ENCODE results near the gene TNN. TPM values are rescaled to one million over a fixed set of nuclear protein-coding genes. Genes with fewer than 3 reads are reported as not detected.

TNN gene
- total and polyA plus RNA-seq, 2 experiments from 2014 or later, result 0.18 to 0.31 TPM

DNA sequence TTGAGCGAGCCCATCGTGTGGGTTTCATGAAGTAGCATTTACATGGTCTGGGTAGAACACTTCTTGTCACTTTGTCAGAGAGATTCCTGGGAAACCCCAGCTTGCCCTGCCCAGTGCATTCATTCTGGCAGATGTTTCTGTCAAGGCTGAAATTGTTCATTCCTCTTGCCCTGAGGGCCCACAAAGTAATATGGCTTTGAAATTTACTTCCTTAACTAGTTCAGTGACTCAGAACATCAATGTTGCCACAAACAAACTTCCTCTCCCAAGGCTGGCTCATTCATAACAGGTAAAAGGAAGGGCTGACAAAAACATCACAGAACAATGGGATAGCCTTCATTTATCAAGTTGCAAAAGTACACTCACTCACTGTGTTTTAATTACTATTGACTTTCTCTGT lies 129.9 kb downstream of the TNN start:
- no peaks in the 10 kb centered on the region for H3K9me3 Mint-ChIP-seq
- Histone ChIP-seq H3K4me2 (no peak overlapping the region), H3K9me2 (ENCODE audit: insufficient read depth) (peaks cover 4% of the 10 kb centered on the region; the same call in 1 of the 2 replicates), H3K27me3 (ENCODE audit: insufficient read depth) (peaks cover 25% of the 10 kb centered on the region), H3K4me1 (ENCODE audit: insufficient read depth) (0 out of 2 replicates have a peak, but pooled peaks cover 3% of the 10 kb centered on the region), H3K27ac (ENCODE audit: low read depth) (no peak overlapping the region), H3K79me2 (replicated peaks; ENCODE audit: insufficient read depth) (no peaks in the 10 kb centered on the region), H3K36me3 (ENCODE audit: insufficient read depth) (no peaks in the 10 kb centered on the region), H4K20me1 (replicated peaks; ENCODE audit: insufficient read depth) (no peaks in the 10 kb centered on the region), H3F3A (replicated peaks; ENCODE audit: low read depth) (peaks cover 7% of the 10 kb centered on the region; the same call in 1 of the 2 replicates), H2AFZ (no peak overlapping the region), H3K4me3 (no peak overlapping the region)
- H3K4me1 Mint-ChIP-seq, result no peaks in the 10 kb centered on the region; the same call in 2 of the 3 replicates
- H3K27me3 Mint-ChIP-seq (ENCODE audit: insufficient read depth, low read depth, poor library complexity), result peaks cover 13% of the 10 kb centered on the region
- DNase-seq (ENCODE audit: low spot score), result no peak
- ATAC-seq, result no peak
- H3K36me3 Mint-ChIP-seq (ENCODE audit: low read depth), result no peaks in the 10 kb centered on the region
- no peak overlapping the region for H3K27ac Mint-ChIP-seq
- H3K4me3 Mint-ChIP-seq, result no peak overlapping the region
- TF ChIP-seq JUNB (IDR thresholded peaks at IDR 0.05; ENCODE audit: unreplicated experiment) (no peak), EZH2phosphoT487 (IDR thresholded peaks at IDR 0.05; ENCODE audit: unreplicated experiment) (no peak), POLR2AphosphoS5 (IDR thresholded peaks at IDR 0.05; ENCODE audit: low read depth) (no peak), NANOG (IDR thresholded peaks at IDR 0.05; ENCODE audit: borderline replicate concordance) (no peak), CREB1 (CRISPR knock-in tag; IDR thresholded peaks at IDR 0.05; ENCODE audit: low read depth) (no peak), EZH2 (IDR thresholded peaks at IDR 0.05; ENCODE audit: low read depth, unreplicated experiment) (no peak), STAT1 (IDR thresholded peaks at IDR 0.05; ENCODE audit: unreplicated experiment) (no peak), ZNF331 (CRISPR knock-in tag; IDR thresholded peaks at IDR 0.05; ENCODE audit: low read depth) (no peak)
- TF ChIP-seq, protein P1, sequence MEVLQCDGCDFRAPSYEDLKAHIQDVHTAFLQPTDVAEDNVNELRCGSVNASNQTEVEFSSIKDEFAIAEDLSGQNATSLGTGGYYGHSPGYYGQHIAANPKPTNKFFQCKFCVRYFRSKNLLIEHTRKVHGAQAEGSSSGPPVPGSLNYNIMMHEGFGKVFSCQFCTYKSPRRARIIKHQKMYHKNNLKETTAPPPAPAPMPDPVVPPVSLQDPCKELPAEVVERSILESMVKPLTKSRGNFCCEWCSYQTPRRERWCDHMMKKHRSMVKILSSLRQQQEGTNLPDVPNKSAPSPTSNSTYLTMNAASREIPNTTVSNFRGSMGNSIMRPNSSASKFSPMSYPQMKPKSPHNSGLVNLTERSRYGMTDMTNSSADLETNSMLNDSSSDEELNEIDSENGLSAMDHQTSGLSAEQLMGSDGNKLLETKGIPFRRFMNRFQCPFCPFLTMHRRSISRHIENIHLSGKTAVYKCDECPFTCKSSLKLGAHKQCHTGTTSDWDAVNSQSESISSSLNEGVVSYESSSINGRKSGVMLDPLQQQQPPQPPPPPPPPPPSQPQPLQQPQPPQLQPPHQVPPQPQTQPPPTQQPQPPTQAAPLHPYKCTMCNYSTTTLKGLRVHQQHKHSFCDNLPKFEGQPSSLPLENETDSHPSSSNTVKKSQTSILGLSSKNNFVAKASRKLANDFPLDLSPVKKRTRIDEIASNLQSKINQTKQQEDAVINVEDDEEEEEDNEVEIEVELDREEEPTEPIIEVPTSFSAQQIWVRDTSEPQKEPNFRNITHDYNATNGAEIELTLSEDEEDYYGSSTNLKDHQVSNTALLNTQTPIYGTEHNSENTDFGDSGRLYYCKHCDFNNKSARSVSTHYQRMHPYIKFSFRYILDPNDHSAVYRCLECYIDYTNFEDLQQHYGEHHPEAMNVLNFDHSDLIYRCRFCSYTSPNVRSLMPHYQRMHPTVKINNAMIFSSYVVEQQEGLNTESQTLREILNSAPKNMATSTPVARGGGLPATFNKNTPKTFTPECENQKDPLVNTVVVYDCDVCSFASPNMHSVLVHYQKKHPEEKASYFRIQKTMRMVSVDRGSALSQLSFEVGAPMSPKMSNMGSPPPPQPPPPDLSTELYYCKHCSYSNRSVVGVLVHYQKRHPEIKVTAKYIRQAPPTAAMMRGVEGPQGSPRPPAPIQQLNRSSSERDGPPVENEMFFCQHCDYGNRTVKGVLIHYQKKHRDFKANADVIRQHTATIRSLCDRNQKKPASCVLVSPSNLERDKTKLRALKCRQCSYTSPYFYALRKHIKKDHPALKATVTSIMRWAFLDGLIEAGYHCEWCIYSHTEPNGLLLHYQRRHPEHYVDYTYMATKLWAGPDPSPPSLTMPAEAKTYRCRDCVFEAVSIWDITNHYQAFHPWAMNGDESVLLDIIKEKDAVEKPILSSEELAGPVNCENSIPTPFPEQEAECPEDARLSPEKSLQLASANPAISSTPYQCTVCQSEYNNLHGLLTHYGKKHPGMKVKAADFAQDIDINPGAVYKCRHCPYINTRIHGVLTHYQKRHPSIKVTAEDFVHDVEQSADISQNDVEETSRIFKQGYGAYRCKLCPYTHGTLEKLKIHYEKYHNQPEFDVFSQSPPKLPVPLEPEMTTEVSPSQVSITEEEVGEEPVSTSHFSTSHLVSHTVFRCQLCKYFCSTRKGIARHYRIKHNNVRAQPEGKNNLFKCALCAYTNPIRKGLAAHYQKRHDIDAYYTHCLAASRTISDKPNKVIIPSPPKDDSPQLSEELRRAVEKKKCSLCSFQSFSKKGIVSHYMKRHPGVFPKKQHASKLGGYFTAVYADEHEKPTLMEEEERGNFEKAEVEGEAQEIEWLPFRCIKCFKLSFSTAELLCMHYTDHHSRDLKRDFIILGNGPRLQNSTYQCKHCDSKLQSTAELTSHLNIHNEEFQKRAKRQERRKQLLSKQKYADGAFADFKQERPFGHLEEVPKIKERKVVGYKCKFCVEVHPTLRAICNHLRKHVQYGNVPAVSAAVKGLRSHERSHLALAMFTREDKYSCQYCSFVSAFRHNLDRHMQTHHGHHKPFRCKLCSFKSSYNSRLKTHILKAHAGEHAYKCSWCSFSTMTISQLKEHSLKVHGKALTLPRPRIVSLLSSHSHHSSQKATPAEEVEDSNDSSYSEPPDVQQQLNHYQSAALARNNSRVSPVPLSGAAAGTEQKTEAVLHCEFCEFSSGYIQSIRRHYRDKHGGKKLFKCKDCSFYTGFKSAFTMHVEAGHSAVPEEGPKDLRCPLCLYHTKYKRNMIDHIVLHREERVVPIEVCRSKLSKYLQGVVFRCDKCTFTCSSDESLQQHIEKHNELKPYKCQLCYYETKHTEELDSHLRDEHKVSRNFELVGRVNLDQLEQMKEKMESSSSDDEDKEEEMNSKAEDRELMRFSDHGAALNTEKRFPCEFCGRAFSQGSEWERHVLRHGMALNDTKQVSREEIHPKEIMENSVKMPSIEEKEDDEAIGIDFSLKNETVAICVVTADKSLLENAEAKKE (CRISPR knock-in tag; IDR thresholded peaks at IDR 0.05), result no peak
- TF ChIP-seq, protein P2, sequence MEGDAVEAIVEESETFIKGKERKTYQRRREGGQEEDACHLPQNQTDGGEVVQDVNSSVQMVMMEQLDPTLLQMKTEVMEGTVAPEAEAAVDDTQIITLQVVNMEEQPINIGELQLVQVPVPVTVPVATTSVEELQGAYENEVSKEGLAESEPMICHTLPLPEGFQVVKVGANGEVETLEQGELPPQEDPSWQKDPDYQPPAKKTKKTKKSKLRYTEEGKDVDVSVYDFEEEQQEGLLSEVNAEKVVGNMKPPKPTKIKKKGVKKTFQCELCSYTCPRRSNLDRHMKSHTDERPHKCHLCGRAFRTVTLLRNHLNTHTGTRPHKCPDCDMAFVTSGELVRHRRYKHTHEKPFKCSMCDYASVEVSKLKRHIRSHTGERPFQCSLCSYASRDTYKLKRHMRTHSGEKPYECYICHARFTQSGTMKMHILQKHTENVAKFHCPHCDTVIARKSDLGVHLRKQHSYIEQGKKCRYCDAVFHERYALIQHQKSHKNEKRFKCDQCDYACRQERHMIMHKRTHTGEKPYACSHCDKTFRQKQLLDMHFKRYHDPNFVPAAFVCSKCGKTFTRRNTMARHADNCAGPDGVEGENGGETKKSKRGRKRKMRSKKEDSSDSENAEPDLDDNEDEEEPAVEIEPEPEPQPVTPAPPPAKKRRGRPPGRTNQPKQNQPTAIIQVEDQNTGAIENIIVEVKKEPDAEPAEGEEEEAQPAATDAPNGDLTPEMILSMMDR (conservative IDR thresholded peaks at IDR 0.05; ENCODE audit: low read depth in 2 of 2), result no peak
- TF ChIP-seq, protein P3, sequence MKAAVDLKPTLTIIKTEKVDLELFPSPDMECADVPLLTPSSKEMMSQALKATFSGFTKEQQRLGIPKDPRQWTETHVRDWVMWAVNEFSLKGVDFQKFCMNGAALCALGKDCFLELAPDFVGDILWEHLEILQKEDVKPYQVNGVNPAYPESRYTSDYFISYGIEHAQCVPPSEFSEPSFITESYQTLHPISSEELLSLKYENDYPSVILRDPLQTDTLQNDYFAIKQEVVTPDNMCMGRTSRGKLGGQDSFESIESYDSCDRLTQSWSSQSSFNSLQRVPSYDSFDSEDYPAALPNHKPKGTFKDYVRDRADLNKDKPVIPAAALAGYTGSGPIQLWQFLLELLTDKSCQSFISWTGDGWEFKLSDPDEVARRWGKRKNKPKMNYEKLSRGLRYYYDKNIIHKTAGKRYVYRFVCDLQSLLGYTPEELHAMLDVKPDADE (IDR thresholded peaks at IDR 0.05), result no peak

Data from GM23338 (cell line).